NCI-H1417 (cell line): ENCODE results near the gene GDPD3.
A peak's percentile ranks its signal among the peaks of the same experiment; 100 is the strongest.
"Not testable (repeated sequence)": the region's sequence is repeated elsewhere in the genome, so short reads cannot be mapped to it uniquely, and the experiment has no call there.

Experiments used
- DNase-seq, 3 experiments: peaks; one replicate each; lab custom pipeline; 2025; lab: John Stamatoyannopoulos, UW

The GDPD3 gene

GRCh38 chr16:30122604-30123160, 9.3 kb upstream of the GDPD3 start:
- peak in 1 of 3 experiments; percentile 64 for DNase-seq

- no peak for DNase-seq
These were observed 8.6 kb upstream of the GDPD3 start for GRCh38 chr16:30121741-30122571.

- no peak for DNase-seq
These were observed 7.2 kb upstream of the GDPD3 start for GRCh38 chr16:30120340-30121105.

- DNase-seq = no peak
These were observed 6.1 kb upstream of the GDPD3 start for GRCh38 chr16:30119428-30119827.

GRCh38 chr16:30117768-30118167, 4.4 kb upstream of the GDPD3 start:
- no peak for DNase-seq

GRCh38 chr16:30116291-30117207, 3.2 kb upstream of the GDPD3 start:
- no peak for DNase-seq

- DNase-seq = peak in 2 of 3 experiments; percentile 10 to 15
These were observed 1.9 kb upstream of the GDPD3 start for GRCh38 chr16:30115238-30115637.

GRCh38 chr16:30114833-30115232, 1.5 kb upstream of the GDPD3 start:
- DNase-seq = not testable (repeated sequence)

- DNase-seq = no peak
These were observed 1.1 kb upstream of the GDPD3 start for GRCh38 chr16:30114411-30114810.

- no peak for DNase-seq
These were observed 485 bp upstream of the GDPD3 start for GRCh38 chr16:30113711-30114333.

GRCh38 chr16:30112197-30113030, 923 bp downstream of the GDPD3 start:
- DNase-seq = peak in 1 of 3 experiments; percentile 19

- DNase-seq = no peak
These were observed 2.7 kb downstream of the GDPD3 start for GRCh38 chr16:30110661-30111060.

- DNase-seq = no peak
These were observed 5.1 kb downstream of the GDPD3 start for GRCh38 chr16:30108059-30108850.

- no peak for DNase-seq
These were observed 8.8 kb downstream of the GDPD3 start for GRCh38 chr16:30104492-30104891.

GRCh38 chr16:30104090-30104489, 9.2 kb downstream of the GDPD3 start:
- DNase-seq = no peak

- no peak for DNase-seq
These were observed 16.3 kb downstream of the GDPD3 start for GRCh38 chr16:30096862-30097563.

- peak; percentile 83 to 90 (median 89) for DNase-seq
These were observed 17.1 kb downstream of the GDPD3 start, which contains the start of gene YPEL3 for GRCh38 chr16:30096105-30096861. Gene YPEL3 (minus strand): TSS chr16:30096213. CDS start chr16:30095482, 731 bp downstream.
